Thymus (tissue), 11 donors: ENCODE results near the gene PODNL1. TPM values are rescaled to one million over a fixed set of nuclear protein-coding genes. Genes with fewer than 3 reads are reported as not detected.

Experiments
- DNase-seq, 9 donors: peaks; one replicate each; pipeline ENCODE4 v3.0.0-alpha.2; 2013; ENCODE audit warnings: low spot score in 9 of 9, low read depth in 6 of 9, missing footprints in 1 of 9
- H3K27ac ChIP-seq, 2 donors: one replicate each; pipeline ENCODE4 v1.5.1; 2013; ENCODE audit warnings: control low read depth in 1 of 2, low read depth in 1 of 2, low read length in 1 of 2, mild to moderate bottlenecking in 1 of 2, moderate library complexity in 1 of 2
- H3K27me3 ChIP-seq, 2 donors: one replicate each; pipeline ENCODE4 v1.5.1; 2013; ENCODE audit warnings: low read length in 1 of 2; ENCODE audit not compliant: control insufficient read depth in 2 of 2, insufficient read depth in 1 of 2
- H3K36me3 ChIP-seq, 2 donors: one replicate each; pipeline ENCODE4 v1.5.1; 2013; ENCODE audit warnings: low read length in 1 of 2, mild to moderate bottlenecking in 1 of 2, moderate library complexity in 1 of 2; ENCODE audit not compliant: control insufficient read depth in 2 of 2, insufficient read depth in 2 of 2
- H3K4me1 ChIP-seq, 2 donors: one replicate each; pipeline ENCODE4 v1.5.1; 2013; ENCODE audit warnings: low read length in 2 of 2; ENCODE audit not compliant: control insufficient read depth in 2 of 2, insufficient read depth in 2 of 2
- H3K4me3 ChIP-seq, 2 donors: one replicate each; pipeline ENCODE4 v1.5.1; 2013; ENCODE audit warnings: low read length in 2 of 2, control low read depth in 1 of 2, mild to moderate bottlenecking in 1 of 2
- H3K9me3 ChIP-seq, 2 donors: one replicate each; pipeline ENCODE4 v1.5.1; 2013; ENCODE audit warnings: low read length in 1 of 2, mild to moderate bottlenecking in 1 of 2; ENCODE audit not compliant: control insufficient read depth in 2 of 2, insufficient read depth in 1 of 2
- WGBS: extraction: QIAGEN DNeasy Blood & Tissue Kit; methylation state at CpG from one replicate; pipeline ENCODE4 v1.1.7; 2013; 5-methylcytosine and 5-hydroxymethylcytosine counted together
- polyA plus RNA-seq: library from polyadenylated mRNA; stranded (reverse); fragments of 200-250 nt; gene quantifications from one replicate; pipeline ENCODE4 v1.2.3, GENCODE V29; 2013
- total RNA-seq: library from RNA; stranded (reverse); fragments of 120-200 nt; gene quantifications from one replicate; pipeline ENCODE4 v1.2.4, GENCODE V29; 2013
- donor health status: healthy.

The PODNL1 gene
- total and polyA plus RNA-seq, 2 donors: 0.09 to 0.94 TPM

GRCh38 chr19:13983213-13983889, 45.1 kb upstream of the PODNL1 start:
- peaks cover 0 to 3% of the 10 kb centered on the region in 2 donors for H3K9me3 ChIP-seq
- peaks cover 0 to 33% of the 10 kb centered on the region in 2 donors for H3K36me3 ChIP-seq
- peak overlapping the region; percentile 61 to 74 for H3K27ac ChIP-seq
- no peak overlapping the region for H3K4me3 ChIP-seq
- WGBS: 27% methylated on average over 21 of the region's 21 CpGs
- peak in 4 of 9 donors; percentile 63 to 84 (median 68) for DNase-seq
- peaks cover 52 to 92% of the 10 kb centered on the region in 2 donors for H3K4me1 ChIP-seq
- H3K27me3 ChIP-seq: peaks cover 0 to 12% of the 10 kb centered on the region in 2 donors

GRCh38 chr19:13982773-13983172, 44.6 kb upstream of the PODNL1 start:
- no peak for DNase-seq
- peaks cover 0 to 12% of the 10 kb centered on the region in 2 donors for H3K27me3 ChIP-seq
- H3K36me3 ChIP-seq: peaks cover 0 to 39% of the 10 kb centered on the region in 2 donors
- no peak overlapping the region for H3K4me3 ChIP-seq
- peak overlapping the region; percentile 36 to 56 for H3K27ac ChIP-seq
- H3K4me1 ChIP-seq: peaks cover 49 to 91% of the 10 kb centered on the region in 2 donors
- WGBS: 99% methylated on average over 9 of the region's 9 CpGs
- peaks cover 0 to 3% of the 10 kb centered on the region in 2 donors for H3K9me3 ChIP-seq

DNA sequence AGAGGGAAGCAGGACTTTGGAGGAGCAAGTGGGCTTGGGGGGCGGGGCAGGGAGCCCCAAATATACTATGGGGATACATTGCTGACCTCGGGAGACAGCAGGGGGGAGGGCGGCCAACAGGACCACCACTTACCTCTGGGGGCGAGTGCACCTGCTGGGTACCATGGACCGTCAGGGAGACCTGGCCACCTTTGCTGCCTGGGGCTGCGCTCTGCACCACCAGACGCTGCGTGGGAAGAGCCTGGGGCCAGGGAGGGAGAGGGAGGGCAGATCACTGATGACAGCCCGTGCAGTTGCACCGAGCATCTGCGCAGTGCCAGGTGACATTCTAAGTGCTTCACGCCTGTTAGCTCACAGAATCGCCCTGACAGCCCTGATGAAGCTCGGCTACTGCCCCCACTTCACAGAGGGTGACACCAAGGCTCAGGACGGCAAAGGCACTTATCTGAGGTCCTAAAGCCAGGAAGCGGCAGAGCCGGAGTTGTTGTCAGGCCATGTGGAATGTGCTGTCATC, 43.8 kb upstream of the PODNL1 start:
- Histone ChIP-seq H3K27ac (no peak overlapping the region), H3K4me1 (peaks cover 41 to 84% of the 10 kb centered on the region in 2 donors), H3K4me3 (no peak overlapping the region), H3K9me3 (peaks cover 0 to 3% of the 10 kb centered on the region in 2 donors), H3K36me3 (peaks cover 0 to 36% of the 10 kb centered on the region in 2 donors), H3K27me3 (peaks cover 0 to 12% of the 10 kb centered on the region in 2 donors)
- 98% methylated on average over 17 of the region's 17 CpGs for WGBS
- no peak for DNase-seq

- Histone ChIP-seq H3K27ac (no peak overlapping the region), H3K9me3 (peaks cover 0 to 3% of the 10 kb centered on the region in 2 donors), H3K4me3 (no peak overlapping the region), H3K27me3 (peaks cover 0 to 12% of the 10 kb centered on the region in 2 donors), H3K4me1 (peaks cover 36 to 79% of the 10 kb centered on the region in 2 donors), H3K36me3 (peaks cover 0 to 36% of the 10 kb centered on the region in 2 donors)
- WGBS: 87% methylated on average over 9 of the region's 9 CpGs
- DNase-seq: no peak
Observed at GRCh38 chr19:13981467-13981866, 43.2 kb upstream of the PODNL1 start.

DNA sequence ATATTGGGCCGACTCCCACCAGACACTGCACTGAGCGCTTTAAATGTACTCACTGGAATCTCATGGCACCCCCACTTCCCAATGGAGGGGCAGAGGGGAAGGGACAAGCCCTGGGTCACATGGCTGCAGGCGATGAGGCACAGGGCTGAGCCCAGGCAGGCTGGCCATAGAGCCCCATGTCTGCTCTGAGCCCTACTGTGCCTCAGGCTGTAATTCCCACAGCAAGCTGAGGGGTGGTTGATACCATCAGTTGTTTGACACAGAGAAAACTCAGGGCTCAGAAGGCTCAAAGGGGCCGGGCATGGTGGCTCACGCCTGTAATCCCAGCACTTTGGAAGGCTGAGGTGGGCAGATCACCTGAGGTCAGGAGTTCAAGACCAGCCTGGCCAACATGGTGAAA, 42.8 kb upstream of the PODNL1 start:
- Histone ChIP-seq H3K4me1 (peaks cover 32 to 75% of the 10 kb centered on the region in 2 donors), H3K36me3 (peaks cover 2 to 36% of the 10 kb centered on the region in 2 donors), H3K4me3 (no peak overlapping the region), H3K27ac (no peak overlapping the region), H3K27me3 (peaks cover 0 to 12% of the 10 kb centered on the region in 2 donors), H3K9me3 (peaks cover 0 to 3% of the 10 kb centered on the region in 2 donors)
- DNase-seq: no peak
- 96% methylated on average over 5 of the region's 5 CpGs for WGBS

GRCh38 chr19:13980340-13980739, 42.1 kb upstream of the PODNL1 start:
- Histone ChIP-seq H3K9me3 (peaks cover 0 to 3% of the 10 kb centered on the region in 2 donors), H3K27ac (no peak overlapping the region), H3K27me3 (peaks cover 0 to 12% of the 10 kb centered on the region in 2 donors), H3K4me3 (no peak overlapping the region), H3K4me1 (peaks cover 26 to 68% of the 10 kb centered on the region in 2 donors), H3K36me3 (peaks cover 7 to 36% of the 10 kb centered on the region in 2 donors)
- WGBS: 98% methylated on average over 15 of the region's 15 CpGs
- no peak for DNase-seq

GRCh38 chr19:13979686-13980085, 41.5 kb upstream of the PODNL1 start:
- DNase-seq: no peak
- Histone ChIP-seq H3K27me3 (peaks cover 0 to 12% of the 10 kb centered on the region in 2 donors), H3K4me1 (peaks cover 25 to 61% of the 10 kb centered on the region in 2 donors), H3K36me3 (peaks cover 9 to 40% of the 10 kb centered on the region in 2 donors), H3K27ac (no peak overlapping the region), H3K4me3 (no peak overlapping the region), H3K9me3 (peaks cover 0 to 3% of the 10 kb centered on the region in 2 donors)
- WGBS: 88% methylated on average over 12 of the region's 12 CpGs

- H3K27ac ChIP-seq: peak overlapping the region in 1 of 2 donors; percentile 25
- peaks cover 0 to 3% of the 10 kb centered on the region in 2 donors for H3K9me3 ChIP-seq
- WGBS: 29% methylated on average over 12 of the region's 12 CpGs
- peaks cover 0 to 12% of the 10 kb centered on the region in 2 donors for H3K27me3 ChIP-seq
- H3K4me3 ChIP-seq: peak overlapping the region; percentile 33 to 38
- H3K4me1 ChIP-seq: peaks cover 23 to 57% of the 10 kb centered on the region in 2 donors
- DNase-seq: no peak
- peaks cover 9 to 40% of the 10 kb centered on the region in 2 donors for H3K36me3 ChIP-seq
Observed at GRCh38 chr19:13979244-13979615, 41.0 kb upstream of the PODNL1 start.
